Omental fat pad (tissue), 4 donors: Measurements from ENCODE around the gene DRC7. TPM values are rescaled to one million over a fixed set of nuclear protein-coding genes. Genes with fewer than 3 reads are reported as not detected.

Experiments used
- ATAC-seq: fragments of 150-250 bp; one replicate; pipeline ENCODE4 v1.9.1; 2016; ENCODE audit warnings: mild to moderate bottlenecking, moderate library complexity; ENCODE audit not compliant: low FRiP score
- DNase-seq: peaks from one replicate; pipeline ENCODE4 v3.0.0-alpha.2; 2019; ENCODE audit warnings: low spot score
- CTCF ChIP-seq, 3 donors: fragments of 450-650 bp; IDR thresholded peaks; one replicate each; pipeline ENCODE4 v1.5.1; 2016 to 2017; ENCODE audit warnings: antibody characterized with exemption in 3 of 3, mild to moderate bottlenecking in 3 of 3, moderate library complexity in 2 of 3
- total RNA-seq, 4 donors: library from RNA; depleted of rRNA; stranded (reverse); fragments of >200 nt; gene quantifications; one replicate each; pipeline ENCODE4 v1.1.0, GENCODE V29; 2016

Gene DRC7
- total RNA-seq, 4 donors from 2014 or later: 0.65 TPM; not detected in 3

GRCh38 chr16:57666353-57667047 is 28.1 kb upstream of the DRC7 start:
- TF ChIP-seq CTCF (IDR thresholded peaks at IDR 0.05): no peak
- no peak for DNase-seq
- ATAC-seq: no peak

GRCh38 chr16:57667048-57667525 is 27.5 kb upstream of the DRC7 start:
- no peak for TF ChIP-seq CTCF (IDR thresholded peaks at IDR 0.05)
- no peak for ATAC-seq

GRCh38 chr16:57667526-57668262 is 26.9 kb upstream of the DRC7 start:
- no peak for TF ChIP-seq CTCF (IDR thresholded peaks at IDR 0.05)

More at GRCh38 chr16:57667048-57667525, 27.5 kb upstream of the DRC7 start:
- no peak for DNase-seq

GRCh38 chr16:57668263-57668571 is 26.4 kb upstream of the DRC7 start, which contains the start of gene ADGRG3:
ADGRG3 (plus strand) TSS chr16:57668306; CDS start chr16:57668348, 42 bp downstream.
- no peak for TF ChIP-seq CTCF (IDR thresholded peaks at IDR 0.05)
- ATAC-seq: no peak
- no peak for DNase-seq

More at GRCh38 chr16:57667526-57668262, 26.9 kb upstream of the DRC7 start:
- DNase-seq (no peak), ATAC-seq (no peak)

GRCh38 chr16:57668630-57669475 is 25.8 kb upstream of the DRC7 start:
- no peak for TF ChIP-seq CTCF (IDR thresholded peaks at IDR 0.05)
- DNase-seq: no peak
- ATAC-seq: no peak

GRCh38 chr16:57669476-57670162 is 25.0 kb upstream of the DRC7 start:
- DNase-seq (no peak), ATAC-seq (no peak)
- no peak for TF ChIP-seq CTCF (IDR thresholded peaks at IDR 0.05)
